GM23338 (cell line): ENCODE results near the gene MACO1.
"Not testable (repeated sequence)": the region's sequence is repeated elsewhere in the genome, so short reads cannot be mapped to it uniquely, and the experiment has no call there.

Experiments
- CREB1 ChIP-seq: fragments of 250-450 bp; sonication (Bioruptor Pico); IDR thresholded peaks from 2 replicates; pipeline ENCODE4 v1.5.0; 2020; ENCODE audit warnings: low read depth, mild to moderate bottlenecking, moderate library complexity
- ETS1 ChIP-seq: IDR thresholded peaks from 2 replicates; pipeline ENCODE4 v1.6.1; 2016; ENCODE audit warnings: antibody characterized with exemption
- EZH2 ChIP-seq: fragments of 200-600 bp; sonication (generic); IDR thresholded peaks from one replicate; pipeline ENCODE4 v1.8.0; 2017; ENCODE audit warnings: antibody characterized with exemption, mild to moderate bottlenecking, low read depth; ENCODE audit not compliant: unreplicated experiment
- EZH2phosphoT487 ChIP-seq: fragments of 200-600 bp; sonication (generic); IDR thresholded peaks from one replicate; pipeline ENCODE4 v1.8.1; 2018; ENCODE audit warnings: antibody characterized with exemption; ENCODE audit not compliant: unreplicated experiment
- POLR2AphosphoS5 ChIP-seq: IDR thresholded peaks from 2 replicates; pipeline ENCODE4 v1.6.1; 2016; ENCODE audit warnings: antibody characterized with exemption, low read depth
- ZNF114 ChIP-seq: fragments of 250-450 bp; sonication (Bioruptor Pico); IDR thresholded peaks from 2 replicates; pipeline ENCODE4 v1.5.0; 2020; ENCODE audit warnings: mild to moderate bottlenecking, moderate library complexity
- TF ChIP-seq, protein P1 (sequence below), 2 experiments: fragments of 200-600 bp in 1 of 2; sonication (generic) in 1 of 2; conservative IDR thresholded peaks; 2 replicates each; pipeline versions ENCODE4 v1.5.1 to v1.6.1; 2016 to 2017; ENCODE audit warnings: antibody characterized with exemption in 2 of 2, low read depth in 2 of 2, mild to moderate bottlenecking in 2 of 2, moderate library complexity in 1 of 2
- TF ChIP-seq, protein P2 (sequence below): IDR thresholded peaks from one replicate; pipeline ENCODE4 v1.6.1; 2018; ENCODE audit warnings: antibody characterized with exemption; ENCODE audit not compliant: unreplicated experiment

DNA sequence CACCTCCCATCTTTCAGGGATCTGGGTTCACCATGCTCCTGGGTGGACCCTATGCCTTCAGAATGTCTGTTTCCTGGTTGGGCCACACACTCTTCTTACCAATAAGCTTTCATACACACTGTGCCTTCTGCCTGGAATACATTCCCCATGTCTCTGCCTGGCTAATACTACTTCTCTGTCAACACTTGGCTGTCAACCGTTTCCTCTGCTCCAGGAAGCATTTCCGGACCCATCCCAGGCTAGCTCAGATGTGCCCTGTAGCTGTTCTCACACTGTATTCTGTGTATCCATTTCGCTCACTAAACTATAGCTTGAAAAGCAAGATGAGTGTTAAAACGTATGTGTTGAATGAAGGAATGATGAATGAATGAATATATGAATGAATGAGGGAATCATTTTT is 43.6 kb upstream of the MACO1 start:
- not testable (repeated sequence) for TF ChIP-seq EZH2; POLR2AphosphoS5; CREB1 (CRISPR knock-in tag); ETS1; ZNF114; EZH2phosphoT487
- TF ChIP-seq, protein P1, sequence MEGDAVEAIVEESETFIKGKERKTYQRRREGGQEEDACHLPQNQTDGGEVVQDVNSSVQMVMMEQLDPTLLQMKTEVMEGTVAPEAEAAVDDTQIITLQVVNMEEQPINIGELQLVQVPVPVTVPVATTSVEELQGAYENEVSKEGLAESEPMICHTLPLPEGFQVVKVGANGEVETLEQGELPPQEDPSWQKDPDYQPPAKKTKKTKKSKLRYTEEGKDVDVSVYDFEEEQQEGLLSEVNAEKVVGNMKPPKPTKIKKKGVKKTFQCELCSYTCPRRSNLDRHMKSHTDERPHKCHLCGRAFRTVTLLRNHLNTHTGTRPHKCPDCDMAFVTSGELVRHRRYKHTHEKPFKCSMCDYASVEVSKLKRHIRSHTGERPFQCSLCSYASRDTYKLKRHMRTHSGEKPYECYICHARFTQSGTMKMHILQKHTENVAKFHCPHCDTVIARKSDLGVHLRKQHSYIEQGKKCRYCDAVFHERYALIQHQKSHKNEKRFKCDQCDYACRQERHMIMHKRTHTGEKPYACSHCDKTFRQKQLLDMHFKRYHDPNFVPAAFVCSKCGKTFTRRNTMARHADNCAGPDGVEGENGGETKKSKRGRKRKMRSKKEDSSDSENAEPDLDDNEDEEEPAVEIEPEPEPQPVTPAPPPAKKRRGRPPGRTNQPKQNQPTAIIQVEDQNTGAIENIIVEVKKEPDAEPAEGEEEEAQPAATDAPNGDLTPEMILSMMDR (conservative IDR thresholded peaks at IDR 0.05; ENCODE audit: low read depth in 2 of 2) = not testable (repeated sequence)
- TF ChIP-seq, protein P2, sequence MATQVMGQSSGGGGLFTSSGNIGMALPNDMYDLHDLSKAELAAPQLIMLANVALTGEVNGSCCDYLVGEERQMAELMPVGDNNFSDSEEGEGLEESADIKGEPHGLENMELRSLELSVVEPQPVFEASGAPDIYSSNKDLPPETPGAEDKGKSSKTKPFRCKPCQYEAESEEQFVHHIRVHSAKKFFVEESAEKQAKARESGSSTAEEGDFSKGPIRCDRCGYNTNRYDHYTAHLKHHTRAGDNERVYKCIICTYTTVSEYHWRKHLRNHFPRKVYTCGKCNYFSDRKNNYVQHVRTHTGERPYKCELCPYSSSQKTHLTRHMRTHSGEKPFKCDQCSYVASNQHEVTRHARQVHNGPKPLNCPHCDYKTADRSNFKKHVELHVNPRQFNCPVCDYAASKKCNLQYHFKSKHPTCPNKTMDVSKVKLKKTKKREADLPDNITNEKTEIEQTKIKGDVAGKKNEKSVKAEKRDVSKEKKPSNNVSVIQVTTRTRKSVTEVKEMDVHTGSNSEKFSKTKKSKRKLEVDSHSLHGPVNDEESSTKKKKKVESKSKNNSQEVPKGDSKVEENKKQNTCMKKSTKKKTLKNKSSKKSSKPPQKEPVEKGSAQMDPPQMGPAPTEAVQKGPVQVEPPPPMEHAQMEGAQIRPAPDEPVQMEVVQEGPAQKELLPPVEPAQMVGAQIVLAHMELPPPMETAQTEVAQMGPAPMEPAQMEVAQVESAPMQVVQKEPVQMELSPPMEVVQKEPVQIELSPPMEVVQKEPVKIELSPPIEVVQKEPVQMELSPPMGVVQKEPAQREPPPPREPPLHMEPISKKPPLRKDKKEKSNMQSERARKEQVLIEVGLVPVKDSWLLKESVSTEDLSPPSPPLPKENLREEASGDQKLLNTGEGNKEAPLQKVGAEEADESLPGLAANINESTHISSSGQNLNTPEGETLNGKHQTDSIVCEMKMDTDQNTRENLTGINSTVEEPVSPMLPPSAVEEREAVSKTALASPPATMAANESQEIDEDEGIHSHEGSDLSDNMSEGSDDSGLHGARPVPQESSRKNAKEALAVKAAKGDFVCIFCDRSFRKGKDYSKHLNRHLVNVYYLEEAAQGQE = not testable (repeated sequence)
